Measurements from ENCODE around the gene SPATA2L. TPM values are rescaled to one million over a fixed set of nuclear protein-coding genes. Genes with fewer than 3 reads are reported as not detected.

Gene SPATA2L
- total RNA-seq (2022; extraction: Qiagen RNA extraction) = 9.0 to 13.1 TPM (median 12.6 TPM) in 5 replicates

DNA sequence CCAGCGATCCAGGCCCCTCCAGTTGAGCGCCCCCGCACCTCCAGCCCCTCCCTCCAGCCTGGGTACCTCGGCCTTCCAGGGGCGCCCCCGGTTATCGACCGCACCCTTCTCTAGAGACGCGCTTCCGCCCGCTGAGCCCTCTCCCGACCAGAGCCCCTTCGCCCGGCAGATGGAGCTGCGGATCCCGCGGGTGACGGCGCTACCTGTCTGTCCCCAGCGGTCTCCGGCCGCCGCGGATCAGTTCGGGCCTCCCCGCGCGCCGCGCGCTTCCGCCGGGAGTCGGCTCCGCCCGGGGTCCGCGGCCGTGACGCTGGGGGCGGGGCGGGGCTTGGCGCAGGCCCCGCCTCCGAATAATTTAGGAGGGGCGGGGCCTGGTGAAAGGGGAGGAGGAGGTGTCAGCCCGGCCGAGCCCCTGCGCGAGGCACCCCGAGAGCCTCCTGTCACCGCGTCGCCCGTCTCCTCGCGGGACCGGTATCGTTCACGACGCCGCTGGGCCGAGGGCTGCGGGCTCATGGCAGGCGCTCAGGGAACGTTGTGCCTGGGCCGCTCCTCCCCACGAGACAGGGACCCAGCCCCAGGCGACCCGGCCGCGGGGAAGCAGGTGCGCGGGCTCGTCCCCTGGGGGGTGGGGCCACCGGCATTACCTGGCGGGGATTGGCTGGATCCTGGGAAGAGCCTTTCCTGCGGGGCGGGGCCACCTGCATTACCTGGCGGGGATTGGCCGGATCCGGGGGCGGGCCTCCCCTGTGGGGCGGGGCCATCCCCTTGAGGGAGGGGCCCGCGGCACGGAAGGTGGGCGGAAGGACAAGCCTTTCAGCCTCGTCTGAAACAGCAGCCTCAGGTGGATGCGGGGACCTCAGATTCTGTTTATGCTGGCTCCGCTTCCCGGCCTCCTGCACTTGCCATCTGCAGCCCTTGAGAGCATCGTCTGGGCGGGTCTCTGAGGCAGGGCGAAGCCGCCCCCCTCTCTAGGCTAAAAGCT lies at the start of gene SPATA2L:
Gene SPATA2L, minus strand, starts transcription at position 281 of the 982 bp plus-strand sequence. CDS start 473 bp downstream, outside the sequence.

GRCh38 chr16:89720813-89721545 lies 19.5 kb upstream of the SPATA2L start, which contains the start of the genes VPS9D1 and ZNF276:
Gene VPS9D1, minus strand, starts transcription at chr16:89720898. Its CDS starts 37 bp downstream, at chr16:89720861.
Gene ZNF276, plus strand, starts transcription at chr16:89721537. Its CDS starts 104 bp downstream, at chr16:89721641.

GRCh38 chr16:89686520-89687091 lies 14.9 kb downstream of the SPATA2L start, which contains the start of gene CDK10:
Gene CDK10, plus strand, starts transcription at chr16:89686689. Its CDS starts 22 bp downstream, at chr16:89686711.

GRCh38 chr16:89657442-89658220 lies 43.9 kb downstream of the SPATA2L start, which contains the start of the genes CHMP1A and SPATA33:
Gene CHMP1A, minus strand, starts transcription at chr16:89657708. Its CDS starts 120 bp downstream, at chr16:89657588.
Gene SPATA33, plus strand, starts transcription at chr16:89657836. Its CDS starts 76 bp downstream, at chr16:89657912.

Other genes starting within 250 kb of the SPATA2L start
- gene ANKRD11, start 211.1 kb downstream of the SPATA2L start, total RNA-seq (2022; extraction: Qiagen RNA extraction) = 108 to 117 TPM (median 114 TPM) in 5 replicates
- gene SPG7, start 193.3 kb downstream of the SPATA2L start, total RNA-seq (2022; extraction: Qiagen RNA extraction) = 103 to 121 TPM (median 106 TPM) in 5 replicates
- 3,013 to 4,261 TPM (median 4,123 TPM) in 5 replicates for gene RPL13, start 141.0 kb downstream of the SPATA2L start, total RNA-seq (2022; extraction: Qiagen RNA extraction)
- gene CPNE7, start 125.9 kb downstream of the SPATA2L start, total RNA-seq (2022; extraction: Qiagen RNA extraction) = 57.9 to 78.8 TPM (median 76.2 TPM) in 5 replicates
- gene DPEP1, start 88.1 kb downstream of the SPATA2L start, total RNA-seq (2022; extraction: Qiagen RNA extraction) = 0.64 to 1.4 TPM (median 1.1 TPM) in 5 replicates
- 89.6 to 119 TPM (median 92.0 TPM) in 5 replicates for gene CHMP1A, start 44.0 kb downstream of the SPATA2L start, total RNA-seq (2022; extraction: Qiagen RNA extraction)
- 12.0 to 17.5 TPM (median 16.5 TPM) in 5 replicates for gene SPATA33, start 43.9 kb downstream of the SPATA2L start, total RNA-seq (2022; extraction: Qiagen RNA extraction)
- gene CDK10, start 15.0 kb downstream of the SPATA2L start, total RNA-seq (2022; extraction: Qiagen RNA extraction) = 36.0 to 85.5 TPM (median 42.8 TPM) in 5 replicates
- gene VPS9D1, start 19.2 kb upstream of the SPATA2L start, total RNA-seq (2022; extraction: Qiagen RNA extraction) = 3.7 to 5.9 TPM (median 4.9 TPM) in 5 replicates
- gene ZNF276, start 19.8 kb upstream of the SPATA2L start, total RNA-seq (2022; extraction: Qiagen RNA extraction) = 17.7 to 19.5 TPM (median 19.1 TPM) in 5 replicates
- 28.7 to 35.7 TPM (median 32.1 TPM) in 5 replicates for gene FANCA, start 114.9 kb upstream of the SPATA2L start, total RNA-seq (2022; extraction: Qiagen RNA extraction)
- gene SPIRE2, start 126.8 kb upstream of the SPATA2L start, total RNA-seq (2022; extraction: Qiagen RNA extraction) = 5.5 to 7.7 TPM (median 7.2 TPM) in 5 replicates
- gene TCF25, start 171.9 kb upstream of the SPATA2L start, total RNA-seq (2022; extraction: Qiagen RNA extraction) = 68.0 to 80.0 TPM (median 71.4 TPM) in 5 replicates
- 5.9 to 7.0 TPM (median 6.1 TPM) in 5 replicates for gene MC1R, start 217.2 kb upstream of the SPATA2L start, total RNA-seq (2022; extraction: Qiagen RNA extraction)
- gene TUBB3, start 221.6 kb upstream of the SPATA2L start, total RNA-seq (2022; extraction: Qiagen RNA extraction) = 209 to 251 TPM (median 243 TPM) in 5 replicates
- 96.9 to 119 TPM (median 110 TPM) in 5 replicates for gene DEF8, start 247.1 kb upstream of the SPATA2L start, total RNA-seq (2022; extraction: Qiagen RNA extraction)

All from A549 treated with Hydrocortisone at 1 μM for 4 hours (cell line).